NCI-H2196 (cell line): Measurements from ENCODE around the gene OR10G4.
"Not testable (repeated sequence)": the region's sequence is repeated elsewhere in the genome, so short reads cannot be mapped to it uniquely, and the experiment has no call there.

Source experiments
- DNase-seq: peaks from one replicate; lab custom pipeline; 2025; ENCODE audit not compliant: unreplicated experiment; lab: John Stamatoyannopoulos, UW

OR10G4 gene, protein sequence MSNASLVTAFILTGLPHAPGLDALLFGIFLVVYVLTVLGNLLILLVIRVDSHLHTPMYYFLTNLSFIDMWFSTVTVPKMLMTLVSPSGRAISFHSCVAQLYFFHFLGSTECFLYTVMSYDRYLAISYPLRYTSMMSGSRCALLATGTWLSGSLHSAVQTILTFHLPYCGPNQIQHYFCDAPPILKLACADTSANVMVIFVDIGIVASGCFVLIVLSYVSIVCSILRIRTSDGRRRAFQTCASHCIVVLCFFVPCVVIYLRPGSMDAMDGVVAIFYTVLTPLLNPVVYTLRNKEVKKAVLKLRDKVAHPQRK

GRCh38 chr11:124012697-124013096, at the start of gene OR10G4:
OR10G4 (plus strand) TSS chr11:124012997; CDS start chr11:124015575, 2,578 bp downstream.
- no peak for DNase-seq

- no peak for DNase-seq
Measured at GRCh38 chr11:123973816-123974215, 39.0 kb upstream of the OR10G4 start.

GRCh38 chr11:123976770-123977560, 35.8 kb upstream of the OR10G4 start:
- DNase-seq = no peak

GRCh38 chr11:123977731-123978347, 35.0 kb upstream of the OR10G4 start, which contains the start of gene OR10S1:
OR10S1 (minus strand) TSS chr11:123977781; CDS start chr11:123977664, 117 bp downstream.
- no peak for DNase-seq

DNA sequence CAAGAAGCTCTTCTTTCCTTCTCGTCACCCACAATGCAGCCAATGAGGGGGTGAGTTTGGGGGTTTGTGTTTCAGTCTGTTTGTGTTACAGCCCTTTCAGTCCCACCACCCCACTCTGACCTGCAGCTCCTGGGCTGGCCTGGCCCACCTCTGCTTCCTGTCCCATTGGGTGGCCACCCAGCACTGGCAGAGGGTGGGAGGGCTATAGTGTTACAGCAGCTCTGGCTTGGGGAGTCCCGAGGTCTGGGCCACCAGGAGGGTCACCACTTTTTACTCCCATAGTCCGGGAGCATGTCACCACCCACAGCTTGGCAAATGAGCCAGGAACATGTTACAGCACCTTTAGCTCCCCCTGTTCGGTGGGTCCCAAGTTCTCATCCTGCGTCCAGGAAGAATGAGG, 33.5 kb upstream of the OR10G4 start:
- DNase-seq = no peak

GRCh38 chr11:123995119-123995518, 17.7 kb upstream of the OR10G4 start, which contains the start of gene OR10G6:
OR10G6 (minus strand) TSS chr11:123995161; CDS start chr11:123995161, 0 bp downstream.
- DNase-seq = no peak

DNA sequence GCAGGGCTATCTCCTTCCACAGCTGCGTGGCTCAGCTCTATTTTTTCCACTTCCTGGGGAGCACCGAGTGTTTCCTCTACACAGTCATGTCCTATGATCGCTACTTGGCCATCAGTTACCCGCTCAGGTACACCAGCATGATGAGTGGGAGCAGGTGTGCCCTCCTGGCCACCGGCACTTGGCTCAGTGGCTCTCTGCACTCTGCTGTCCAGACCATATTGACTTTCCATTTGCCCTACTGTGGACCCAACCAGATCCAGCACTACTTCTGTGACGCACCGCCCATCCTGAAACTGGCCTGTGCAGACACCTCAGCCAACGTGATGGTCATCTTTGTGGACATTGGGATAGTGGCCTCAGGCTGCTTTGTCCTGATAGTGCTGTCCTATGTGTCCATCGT, 3.0 kb downstream of the OR10G4 start:
- not testable (repeated sequence) for DNase-seq

- no peak for DNase-seq
Measured at GRCh38 chr11:124026498-124026897, 13.7 kb downstream of the OR10G4 start, which contains the start of gene OR10G8. OR10G8 (plus strand) TSS chr11:124026798; CDS start chr11:124029623, 2,825 bp downstream.

- DNase-seq = no peak
Measured at GRCh38 chr11:124036666-124037065, 23.9 kb downstream of the OR10G4 start.

GRCh38 chr11:124039557-124039956, 26.8 kb downstream of the OR10G4 start:
- no peak for DNase-seq

- DNase-seq = no peak
Measured at GRCh38 chr11:124041254-124041653, 28.5 kb downstream of the OR10G4 start, which contains the start of gene OR10G7. OR10G7 (minus strand) TSS chr11:124041325; CDS start chr11:124039001, 2,324 bp downstream.

DNA sequence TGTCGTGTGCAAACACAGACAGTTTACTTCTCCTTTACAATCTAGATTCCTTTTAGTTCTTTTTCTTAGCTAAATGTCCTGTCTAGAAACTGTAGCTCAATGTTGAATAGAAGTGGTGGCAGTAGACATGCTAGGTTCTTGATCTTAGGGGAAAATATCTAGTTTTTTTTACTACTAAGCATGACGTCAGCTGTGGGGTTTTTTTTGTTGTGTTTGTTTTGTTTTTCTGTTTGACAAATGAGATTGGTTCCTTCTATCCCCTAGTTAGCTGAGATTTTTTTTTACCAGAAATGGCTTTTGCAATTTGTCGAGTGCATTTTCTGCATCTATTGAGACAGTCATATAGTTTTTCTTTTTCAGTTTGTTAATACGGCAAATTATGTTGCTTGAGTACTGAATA, 30.6 kb downstream of the OR10G4 start:
- no peak for DNase-seq

DNA sequence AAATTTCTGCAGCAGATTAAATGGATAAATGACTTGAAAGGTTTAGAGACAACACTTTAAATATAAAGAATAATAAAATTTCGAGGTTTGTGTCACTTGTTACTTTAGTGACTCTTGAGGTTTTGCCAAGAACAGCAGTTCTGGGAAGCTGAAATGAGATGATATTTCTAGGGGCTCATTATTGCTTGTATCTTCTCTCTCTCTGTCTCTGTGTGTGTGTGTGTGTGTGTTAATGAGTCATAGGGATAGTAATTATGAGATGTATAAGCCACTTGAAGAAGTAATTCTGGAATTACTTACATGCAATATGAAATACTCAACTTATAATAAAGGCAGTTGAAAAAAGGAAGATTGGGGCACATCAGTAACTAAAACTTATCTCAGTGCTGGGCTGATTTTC, 38.0 kb downstream of the OR10G4 start:
- DNase-seq = no peak

- DNase-seq = no peak
Measured at GRCh38 chr11:124052966-124053365, 40.2 kb downstream of the OR10G4 start.
